HCT116 (cell line): Measurements from ENCODE around the gene IGLL5. TPM values are rescaled to one million over a fixed set of nuclear protein-coding genes. Genes with fewer than 3 reads are reported as not detected.

ENCODE experiments used
- ATAC-seq: fragments of 200-7000 bp; cut with Tn5 transposase; 2 replicates; pipeline ENCODE4 v1.9.1; 2020; ENCODE audit warnings: mild to moderate bottlenecking, moderate library complexity
- BruUV-seq: library from RNA; stranded (reverse); fragments of 400-500 nt; replicated peaks from 2 replicates; lab custom pipeline; 2021; lab: Mats Ljungman, UMichigan
- CTCF ChIA-PET: fragments of 300-600 bp; sonication (Branson Sonifier 250); formaldehyde crosslinking; loops from one replicate; lab custom pipeline; 2021; ENCODE audit warnings: antibody characterized with exemption; lab: Charles Lee
- POLR2A ChIA-PET: fragments of 300-600, 350-600 bp; sonication (Branson Sonifier 250); formaldehyde crosslinking; loops from one replicate; lab custom pipeline; 2021; ENCODE audit warnings: antibody characterized with exemption; lab: Charles Lee
- RAD21 ChIA-PET, 2 experiments: fragments of 300-600 bp; sonication (Branson Sonifier 250); formaldehyde crosslinking; loops; one replicate each; lab custom pipeline; 2023; ENCODE audit warnings: low total read pairs in 2 of 2; ENCODE audit not compliant: uncharacterized antibody in 2 of 2, unreplicated experiment in 2 of 2, low non-redundant PET in 1 of 2; lab: Charles Lee
- DNase-seq: peaks from one replicate; pipeline ENCODE4 v3.0.0-alpha.2; 2010; ENCODE audit warnings: low read depth, low spot score
- H2AFZ ChIP-seq: fragments of 200-600 bp; shearing (Covaris generic), sonication (generic); 2 replicates; pipeline ENCODE4 v1.6.1; 2017; ENCODE audit warnings: low read depth, mixed run types, mixed read lengths, antibody characterized with exemption, low read length; ENCODE audit not compliant: poor library complexity, severe bottlenecking
- H3K27ac ChIP-seq: 2 replicates; pipeline ENCODE4 v1.5.1; 2012; ENCODE audit warnings: low read depth, low read length
- H3K27me3 ChIP-seq: fragments of 200-600 bp; sonication (generic); 2 replicates; pipeline ENCODE4 v1.6.1; 2016; ENCODE audit warnings: mixed run types, low read length, mixed read lengths; ENCODE audit not compliant: insufficient read depth
- H3K36me3 ChIP-seq, 2 experiments: fragments of 200-500 bp in 1 of 2; fragments of 200-600 bp in 1 of 2; sonication (Bioruptor generic) in 1 of 2; sonication (generic) in 1 of 2; 2 replicates each; pipeline versions ENCODE4 v1.5.1 to v1.6.1; 2014 to 2016; ENCODE audit warnings: low read length in 2 of 2, inconsistent platforms in 1 of 2, mixed read lengths in 1 of 2, mixed run types in 1 of 2; ENCODE audit not compliant: insufficient read depth in 2 of 2, control insufficient read depth in 1 of 2
- H3K4me1 ChIP-seq, 2 experiments: fragments of 200-600 bp in 1 of 2; sonication (generic) in 1 of 2; 2 replicates each; pipeline versions ENCODE4 v1.5.1 to v1.6.1; 2012 to 2017; ENCODE audit warnings: low read length in 2 of 2, inconsistent platforms in 1 of 2, mild to moderate bottlenecking in 1 of 2, mixed read lengths in 1 of 2, mixed run types in 1 of 2, moderate library complexity in 1 of 2; ENCODE audit not compliant: insufficient read depth in 2 of 2, control insufficient read depth in 1 of 2
- H3K4me2 ChIP-seq: fragments of 200-600 bp; sonication (generic); 2 replicates; pipeline ENCODE4 v1.6.1; 2017; ENCODE audit warnings: mixed run types, low read length, mixed read lengths
- H3K4me3 ChIP-seq, 2 experiments: fragments of 200-600 bp in 1 of 2; sonication (generic) in 1 of 2; replicated peaks in 1 of 2; 2 replicates each; pipeline ENCODE4 v1.5.1; 2011 to 2016; ENCODE audit warnings: low read length in 2 of 2, control low read depth in 1 of 2, low read depth in 1 of 2, mild to moderate bottlenecking in 1 of 2, mixed read lengths in 1 of 2, mixed run types in 1 of 2
- H3K79me2 ChIP-seq: fragments of 200-600 bp; sonication (generic); 2 replicates; pipeline ENCODE4 v1.6.1; 2017; ENCODE audit warnings: mild to moderate bottlenecking, mixed run types, low read length, moderate library complexity, mixed read lengths; ENCODE audit not compliant: insufficient read depth
- H3K9ac ChIP-seq: fragments of 200-600 bp; sonication (generic); 2 replicates; pipeline ENCODE4 v1.6.1; 2016; ENCODE audit warnings: low read length, mixed read lengths
- H3K9me2 ChIP-seq: fragments of 200-600 bp; sonication (generic), shearing (Covaris generic); 2 replicates; pipeline ENCODE4 v1.6.1; 2017; ENCODE audit warnings: mixed run types, mild to moderate bottlenecking, moderate library complexity; ENCODE audit not compliant: insufficient read depth
- H3K9me3 ChIP-seq, 2 experiments: fragments of 200-500 bp in 1 of 2; fragments of 200-600 bp in 1 of 2; sonication (Bioruptor generic) in 1 of 2; sonication (generic) in 1 of 2; 2 replicates each; pipeline ENCODE4 v1.6.1; 2014 to 2017; ENCODE audit warnings: low read length in 2 of 2, mixed read lengths in 2 of 2, inconsistent platforms in 1 of 2, low read depth in 1 of 2, mild to moderate bottlenecking in 1 of 2, mixed run types in 1 of 2, moderate library complexity in 1 of 2; ENCODE audit not compliant: control insufficient read depth in 1 of 2, insufficient read depth in 1 of 2
- H4K20me1 ChIP-seq: fragments of 200-600 bp; sonication (generic), shearing (Covaris generic); 2 replicates; pipeline ENCODE4 v1.6.1; 2017; ENCODE audit warnings: mixed run types, mild to moderate bottlenecking, moderate library complexity; ENCODE audit not compliant: insufficient read depth
- CBX3 ChIP-seq: IDR thresholded peaks from 2 replicates; pipeline ENCODE4 v1.6.1; 2012; ENCODE audit warnings: low read depth
- ELF1 ChIP-seq: IDR thresholded peaks from 2 replicates; pipeline ENCODE4 v1.6.1; 2012; ENCODE audit warnings: low read depth, borderline replicate concordance
- EZH2phosphoT487 ChIP-seq: fragments of 200-600 bp; IDR thresholded peaks from 2 replicates; pipeline ENCODE4 v1.6.1; 2018; ENCODE audit warnings: antibody characterized with exemption, borderline replicate concordance
- POLR2AphosphoS5 ChIP-seq: IDR thresholded peaks from 2 replicates; pipeline ENCODE4 v1.6.1; 2011; ENCODE audit warnings: mild to moderate bottlenecking, low read depth, low read length, moderate library complexity
- SP1 ChIP-seq: IDR thresholded peaks from 2 replicates; pipeline ENCODE4 v1.6.1; 2012; ENCODE audit warnings: low read depth
- SRF ChIP-seq: IDR thresholded peaks from 2 replicates; pipeline ENCODE4 v1.6.1; 2012; ENCODE audit warnings: low read depth
- TCF7L2 ChIP-seq: IDR thresholded peaks from 2 replicates; pipeline ENCODE4 v1.7.0; 2011; ENCODE audit warnings: borderline replicate concordance, inconsistent platforms; ENCODE audit not compliant: insufficient read depth, insufficient read length; ENCODE audit errors: extremely low read depth
- YY1 ChIP-seq: IDR thresholded peaks from 2 replicates; pipeline ENCODE4 v1.6.1; 2011; ENCODE audit warnings: low read length, low read depth, moderate library complexity, mild to moderate bottlenecking; ENCODE audit not compliant: insufficient replicate concordance; ENCODE audit errors: extremely low read depth
- ZFX ChIP-seq: fragments of 450-650 bp; IDR thresholded peaks from 2 replicates; pipeline ENCODE4 v1.6.1; 2017
- ZNF274 ChIP-seq: fragments of 200-500 bp; sonication (Bioruptor generic); IDR thresholded peaks from 2 replicates; pipeline ENCODE4 v1.6.1; 2014; ENCODE audit warnings: mild to moderate bottlenecking, low read depth, low read length, inconsistent platforms
- intact Hi-C: fragments of 100-400 bp; cut with micrococcal nuclease; formaldehyde crosslinking; loops from 2 replicates; pipeline ENCODE4 v1.10.0; 2022
- total RNA-seq: library from RNA; stranded (reverse); gene quantifications from one replicate; pipeline ENCODE4 v1.2.1, GENCODE V29; 2021; ENCODE audit not compliant: unreplicated experiment
- TF ChIP-seq, protein P1 (sequence below): IDR thresholded peaks from 2 replicates; pipeline ENCODE4 v1.6.1; 2011; ENCODE audit warnings: mild to moderate bottlenecking, low read length, moderate library complexity; ENCODE audit not compliant: insufficient replicate concordance; ENCODE audit errors: extremely low read depth
- TF ChIP-seq, protein P2 (sequence below): IDR thresholded peaks from 2 replicates; pipeline ENCODE4 v1.6.1; 2012; ENCODE audit warnings: low read depth
- TF ChIP-seq, protein P3 (sequence below): IDR thresholded peaks from 2 replicates; pipeline ENCODE4 v1.6.1; 2012
- TF ChIP-seq, protein P4 (sequence below): IDR thresholded peaks from 2 replicates; pipeline ENCODE4 v1.6.1; 2012

Gene IGLL5
- total RNA-seq, 1 experiment from 2014 or later, result not detected

DNA sequence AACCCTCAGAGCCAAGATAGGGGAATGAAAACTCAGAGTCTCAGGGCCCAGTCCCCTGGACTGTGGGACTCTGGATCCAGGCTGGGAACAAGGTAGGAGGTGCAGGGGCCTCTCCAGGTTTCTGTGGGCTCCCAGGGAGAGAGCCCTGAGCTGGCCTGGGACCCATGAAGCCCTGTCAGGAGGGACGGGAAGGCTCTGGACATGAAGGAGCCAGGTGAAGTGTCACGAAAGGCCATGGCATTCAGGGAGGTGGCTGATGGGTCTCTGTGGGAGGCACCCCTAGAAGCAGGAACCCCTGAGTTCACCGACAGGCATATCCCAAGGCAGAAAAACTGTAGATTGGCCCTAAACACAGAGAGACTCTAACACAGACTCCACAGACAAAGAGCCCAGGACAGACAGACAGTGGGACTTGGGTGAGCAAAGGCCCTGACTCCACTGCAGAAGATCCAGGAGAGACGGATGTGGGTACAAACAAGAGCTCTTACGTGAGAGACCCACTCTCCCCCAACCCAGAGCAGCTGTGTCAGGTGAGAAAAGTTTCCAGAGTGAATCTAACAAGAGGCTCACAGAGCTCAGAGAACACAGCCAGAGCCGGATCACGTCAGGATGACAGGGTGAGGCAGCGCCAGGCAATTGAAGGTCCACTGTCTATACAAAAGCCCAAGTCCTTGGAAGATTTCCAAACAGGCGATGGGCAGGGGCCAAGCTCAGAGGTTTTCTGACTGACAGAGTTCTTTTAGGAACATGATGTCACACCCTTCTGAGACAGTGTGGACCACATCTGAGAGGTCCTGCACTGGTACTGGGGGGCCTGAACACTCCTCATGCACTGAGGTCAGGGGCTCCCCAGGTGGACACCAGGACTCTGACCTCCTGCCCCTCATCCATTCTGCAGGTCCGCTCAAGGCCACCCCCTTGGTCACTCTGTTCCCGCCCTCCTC, 27.4 kb downstream of the IGLL5 start:
- RAD21 ChIA-PET, result no interaction called here
- no peak overlapping the region for H3K9ac ChIP-seq
- H4K20me1 ChIP-seq, result no peaks in the 10 kb centered on the region
- no peak overlapping the region for H3K4me2 ChIP-seq
- H3K9me3 ChIP-seq, result no peaks in the 10 kb centered on the region
- H3K9me2 ChIP-seq, result no peaks in the 10 kb centered on the region
- H3K4me1 ChIP-seq, result no peaks in the 10 kb centered on the region
- POLR2A ChIA-PET, result no interaction called here
- H3K27me3 ChIP-seq, result peaks cover 32% of the 10 kb centered on the region
- intact Hi-C loops, result no loop called here
- no peak overlapping the region for H3K4me3 ChIP-seq
- no peak overlapping the region for H3K27ac ChIP-seq
- no TSS peak for BruUV-seq
- DNase-seq, result no peak
- CTCF ChIA-PET, result no interaction called here
- TF ChIP-seq SP1, result no peak
- no peak for TF ChIP-seq ZFX
- no peak for TF ChIP-seq CBX3
- TF ChIP-seq POLR2AphosphoS5, result no peak
- no peak for TF ChIP-seq ELF1
- TF ChIP-seq TCF7L2, result no peak
- no peak for TF ChIP-seq ZNF274
- TF ChIP-seq, protein P1, sequence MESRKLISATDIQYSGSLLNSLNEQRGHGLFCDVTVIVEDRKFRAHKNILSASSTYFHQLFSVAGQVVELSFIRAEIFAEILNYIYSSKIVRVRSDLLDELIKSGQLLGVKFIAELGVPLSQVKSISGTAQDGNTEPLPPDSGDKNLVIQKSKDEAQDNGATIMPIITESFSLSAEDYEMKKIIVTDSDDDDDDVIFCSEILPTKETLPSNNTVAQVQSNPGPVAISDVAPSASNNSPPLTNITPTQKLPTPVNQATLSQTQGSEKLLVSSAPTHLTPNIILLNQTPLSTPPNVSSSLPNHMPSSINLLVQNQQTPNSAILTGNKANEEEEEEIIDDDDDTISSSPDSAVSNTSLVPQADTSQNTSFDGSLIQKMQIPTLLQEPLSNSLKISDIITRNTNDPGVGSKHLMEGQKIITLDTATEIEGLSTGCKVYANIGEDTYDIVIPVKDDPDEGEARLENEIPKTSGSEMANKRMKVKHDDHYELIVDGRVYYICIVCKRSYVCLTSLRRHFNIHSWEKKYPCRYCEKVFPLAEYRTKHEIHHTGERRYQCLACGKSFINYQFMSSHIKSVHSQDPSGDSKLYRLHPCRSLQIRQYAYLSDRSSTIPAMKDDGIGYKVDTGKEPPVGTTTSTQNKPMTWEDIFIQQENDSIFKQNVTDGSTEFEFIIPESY, result no peak
- no peak for TF ChIP-seq YY1
- TF ChIP-seq, protein P2, sequence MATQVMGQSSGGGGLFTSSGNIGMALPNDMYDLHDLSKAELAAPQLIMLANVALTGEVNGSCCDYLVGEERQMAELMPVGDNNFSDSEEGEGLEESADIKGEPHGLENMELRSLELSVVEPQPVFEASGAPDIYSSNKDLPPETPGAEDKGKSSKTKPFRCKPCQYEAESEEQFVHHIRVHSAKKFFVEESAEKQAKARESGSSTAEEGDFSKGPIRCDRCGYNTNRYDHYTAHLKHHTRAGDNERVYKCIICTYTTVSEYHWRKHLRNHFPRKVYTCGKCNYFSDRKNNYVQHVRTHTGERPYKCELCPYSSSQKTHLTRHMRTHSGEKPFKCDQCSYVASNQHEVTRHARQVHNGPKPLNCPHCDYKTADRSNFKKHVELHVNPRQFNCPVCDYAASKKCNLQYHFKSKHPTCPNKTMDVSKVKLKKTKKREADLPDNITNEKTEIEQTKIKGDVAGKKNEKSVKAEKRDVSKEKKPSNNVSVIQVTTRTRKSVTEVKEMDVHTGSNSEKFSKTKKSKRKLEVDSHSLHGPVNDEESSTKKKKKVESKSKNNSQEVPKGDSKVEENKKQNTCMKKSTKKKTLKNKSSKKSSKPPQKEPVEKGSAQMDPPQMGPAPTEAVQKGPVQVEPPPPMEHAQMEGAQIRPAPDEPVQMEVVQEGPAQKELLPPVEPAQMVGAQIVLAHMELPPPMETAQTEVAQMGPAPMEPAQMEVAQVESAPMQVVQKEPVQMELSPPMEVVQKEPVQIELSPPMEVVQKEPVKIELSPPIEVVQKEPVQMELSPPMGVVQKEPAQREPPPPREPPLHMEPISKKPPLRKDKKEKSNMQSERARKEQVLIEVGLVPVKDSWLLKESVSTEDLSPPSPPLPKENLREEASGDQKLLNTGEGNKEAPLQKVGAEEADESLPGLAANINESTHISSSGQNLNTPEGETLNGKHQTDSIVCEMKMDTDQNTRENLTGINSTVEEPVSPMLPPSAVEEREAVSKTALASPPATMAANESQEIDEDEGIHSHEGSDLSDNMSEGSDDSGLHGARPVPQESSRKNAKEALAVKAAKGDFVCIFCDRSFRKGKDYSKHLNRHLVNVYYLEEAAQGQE, result no peak
- TF ChIP-seq, protein P3, sequence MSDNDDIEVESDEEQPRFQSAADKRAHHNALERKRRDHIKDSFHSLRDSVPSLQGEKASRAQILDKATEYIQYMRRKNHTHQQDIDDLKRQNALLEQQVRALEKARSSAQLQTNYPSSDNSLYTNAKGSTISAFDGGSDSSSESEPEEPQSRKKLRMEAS, result no peak
- TF ChIP-seq, protein P4, sequence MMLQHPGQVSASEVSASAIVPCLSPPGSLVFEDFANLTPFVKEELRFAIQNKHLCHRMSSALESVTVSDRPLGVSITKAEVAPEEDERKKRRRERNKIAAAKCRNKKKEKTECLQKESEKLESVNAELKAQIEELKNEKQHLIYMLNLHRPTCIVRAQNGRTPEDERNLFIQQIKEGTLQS, result no peak
- TF ChIP-seq SRF, result no peak
- no peak for TF ChIP-seq EZH2phosphoT487
- TF ChIP-seq, all 23 proteins: peak for 0
- no peak for ATAC-seq
- Histone ChIP-seq H3K79me2 (no peaks in the 10 kb centered on the region), H2AFZ (no peak overlapping the region), H3K36me3 (no peaks in the 10 kb centered on the region)
